GM08714 (cell line): ENCODE measurements around the gene GCK.

Experiments used
- H3K4me3 ChIP-seq: fragments of 200-500 bp; sonication (Bioruptor generic); 2 replicates; pipeline ENCODE4 v1.5.1; 2014; ENCODE audit warnings: mild to moderate bottlenecking, low read length, inconsistent platforms
- ZNF274 ChIP-seq: IDR thresholded peaks from 2 replicates; pipeline ENCODE4 v1.6.1; 2012; ENCODE audit warnings: mild to moderate bottlenecking, low read depth, low read length

GCK gene

DNA sequence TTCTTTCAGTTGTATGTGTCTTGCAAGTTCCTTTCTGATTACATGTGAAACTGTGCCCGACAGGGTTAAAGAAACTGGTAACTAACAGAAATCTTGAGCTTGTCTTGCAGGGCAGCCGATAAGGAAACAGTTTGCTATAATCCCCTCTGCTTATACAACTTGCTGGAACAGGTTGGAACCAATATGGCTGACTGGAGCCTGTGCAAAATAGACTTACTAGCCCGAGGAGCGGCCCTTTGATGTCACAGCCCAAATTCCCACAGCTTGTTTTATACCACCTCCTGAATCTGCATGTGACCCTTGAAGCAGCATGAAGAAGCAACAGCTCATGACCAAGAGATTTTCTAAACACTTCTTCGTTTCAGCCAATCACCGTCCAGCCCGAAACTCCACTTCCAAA lies 8.2 kb upstream of the GCK start:
- H3K4me3 ChIP-seq = no peak overlapping the region
- TF ChIP-seq ZNF274 = no peak

- no peak for TF ChIP-seq ZNF274
- no peak overlapping the region for H3K4me3 ChIP-seq
Measured at GRCh38 chr7:44196450-44196872, 7.2 kb upstream of the GCK start.

DNA sequence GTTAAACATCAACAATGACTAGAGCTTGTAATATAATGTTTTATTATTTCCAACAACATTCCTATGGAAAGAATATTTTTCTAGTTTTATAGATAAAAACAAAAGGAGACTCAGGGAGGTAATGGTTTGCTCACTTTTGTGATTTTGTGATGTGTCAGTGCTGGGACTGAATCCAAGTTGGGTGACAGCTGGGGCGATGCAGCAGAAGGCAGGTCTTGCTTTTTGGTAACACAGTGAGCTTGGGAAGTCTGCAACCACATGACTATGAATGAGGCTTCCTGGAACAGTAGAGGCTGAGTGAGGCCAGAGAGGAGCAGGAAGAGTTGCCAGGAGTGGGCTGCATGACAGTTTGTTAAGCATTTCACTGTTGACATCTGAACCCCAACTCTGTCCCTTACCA lies 6.7 kb upstream of the GCK start:
- no peak for TF ChIP-seq ZNF274
- H3K4me3 ChIP-seq = no peak overlapping the region

GRCh38 chr7:44194562-44195145 lies 5.4 kb upstream of the GCK start:
- no peak for TF ChIP-seq ZNF274
- no peak overlapping the region for H3K4me3 ChIP-seq

- no peak overlapping the region for H3K4me3 ChIP-seq
- TF ChIP-seq ZNF274 = no peak
Measured at GRCh38 chr7:44194069-44194468, 4.8 kb upstream of the GCK start.

- H3K4me3 ChIP-seq = no peak overlapping the region
- no peak for TF ChIP-seq ZNF274
Measured at GRCh38 chr7:44193011-44193802, 4.0 kb upstream of the GCK start.

DNA sequence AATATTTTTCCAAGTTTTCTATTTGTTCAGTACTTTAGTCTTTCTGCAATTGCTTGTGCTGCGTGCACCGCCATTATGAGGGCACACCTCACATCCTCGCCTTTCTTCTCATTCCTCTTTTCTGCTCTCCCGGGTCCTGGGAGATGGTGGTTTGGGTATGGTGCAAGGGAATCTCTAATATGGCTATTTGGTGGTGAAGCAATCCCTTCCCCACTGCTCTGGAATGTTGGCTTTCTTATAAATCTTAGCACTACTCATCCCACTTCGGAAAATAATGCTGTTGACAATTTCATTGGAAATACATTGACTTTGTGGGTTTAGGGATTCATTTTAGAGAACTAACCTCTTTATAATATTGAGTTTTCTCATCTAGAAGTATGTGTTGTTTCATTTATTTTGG lies 1.9 kb upstream of the GCK start:
- no peak overlapping the region for H3K4me3 ChIP-seq
- TF ChIP-seq ZNF274 = no peak

DNA sequence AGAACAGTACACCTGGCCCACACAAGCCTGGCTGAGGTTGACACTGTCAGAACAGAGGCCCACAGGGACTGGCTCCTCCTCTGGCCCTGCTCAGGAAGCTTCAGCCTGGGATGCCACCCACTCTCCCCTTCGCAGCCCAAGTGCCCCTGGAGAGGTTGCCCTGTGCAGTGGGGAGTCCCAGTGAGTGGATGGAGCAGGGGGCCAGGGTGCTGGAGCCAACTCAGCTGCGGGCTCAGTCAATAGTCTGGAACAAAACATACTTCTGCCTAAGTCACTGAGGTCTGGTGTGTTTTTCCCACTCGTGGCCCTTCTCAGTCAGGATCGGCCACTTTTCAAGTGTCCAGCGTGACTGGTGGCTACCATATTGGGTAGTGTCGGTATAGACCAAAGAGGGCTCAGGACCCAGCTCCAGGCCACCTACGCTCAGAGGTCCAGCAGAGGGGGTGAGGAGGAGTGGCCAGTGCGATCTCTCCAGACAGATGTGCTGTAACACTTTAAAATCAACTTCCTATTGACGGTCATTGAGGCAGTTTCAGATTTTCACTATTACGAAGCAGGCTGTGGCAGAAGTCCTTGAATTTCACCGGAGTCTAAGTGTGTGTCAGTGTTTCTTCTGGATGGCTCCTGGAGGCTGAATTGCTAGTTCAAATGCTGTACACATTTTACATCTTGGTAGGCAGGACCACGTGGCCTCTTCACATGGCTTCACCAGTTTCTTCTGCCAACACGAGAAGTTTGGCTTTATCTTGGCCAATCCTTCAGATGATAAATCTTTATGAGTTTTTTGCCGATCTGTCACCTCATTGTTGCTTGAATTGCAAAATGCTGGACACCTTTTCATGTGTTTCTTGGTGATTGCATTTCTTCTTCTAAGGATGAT lies 994 bp upstream of the GCK start:
- H3K4me3 ChIP-seq = no peak overlapping the region
- no peak for TF ChIP-seq ZNF274

DNA sequence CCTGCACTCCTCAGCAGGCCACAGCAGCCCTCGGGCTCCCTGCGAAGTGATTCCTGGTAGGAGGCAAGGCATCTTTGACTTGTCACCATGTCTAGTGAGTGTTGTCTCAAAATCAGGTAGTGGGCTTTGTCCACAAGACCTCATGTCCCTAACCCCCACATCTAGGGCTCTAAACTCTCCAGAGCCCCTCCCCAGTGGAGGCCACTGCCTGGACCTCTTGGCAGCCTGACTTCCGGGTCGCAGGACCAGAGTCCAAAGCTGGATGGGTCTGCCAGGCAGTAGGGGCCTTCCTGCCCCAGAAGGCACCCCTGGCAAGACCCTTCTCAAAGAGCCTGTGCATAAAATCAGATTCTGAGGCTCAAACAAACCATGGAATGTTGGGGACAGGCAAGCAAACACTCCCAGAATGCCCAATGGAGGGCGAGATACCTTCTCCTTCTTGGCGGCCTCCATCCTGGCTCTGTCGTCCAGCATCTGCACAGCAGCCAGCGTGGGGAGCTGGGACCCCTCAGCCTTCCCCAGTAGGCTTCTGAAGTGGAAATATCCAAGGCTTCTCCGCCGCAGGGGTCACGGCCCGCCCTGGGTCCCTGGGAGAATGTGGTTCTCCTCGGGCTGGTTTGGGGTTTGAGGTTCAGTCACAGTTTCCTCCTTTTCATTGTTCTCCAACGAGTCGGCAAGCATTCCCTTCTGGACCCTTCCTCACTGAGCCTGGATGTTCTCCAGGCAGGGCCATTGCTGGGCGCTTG lies 586 bp downstream of the GCK start:
- no peak for TF ChIP-seq ZNF274

DNA sequence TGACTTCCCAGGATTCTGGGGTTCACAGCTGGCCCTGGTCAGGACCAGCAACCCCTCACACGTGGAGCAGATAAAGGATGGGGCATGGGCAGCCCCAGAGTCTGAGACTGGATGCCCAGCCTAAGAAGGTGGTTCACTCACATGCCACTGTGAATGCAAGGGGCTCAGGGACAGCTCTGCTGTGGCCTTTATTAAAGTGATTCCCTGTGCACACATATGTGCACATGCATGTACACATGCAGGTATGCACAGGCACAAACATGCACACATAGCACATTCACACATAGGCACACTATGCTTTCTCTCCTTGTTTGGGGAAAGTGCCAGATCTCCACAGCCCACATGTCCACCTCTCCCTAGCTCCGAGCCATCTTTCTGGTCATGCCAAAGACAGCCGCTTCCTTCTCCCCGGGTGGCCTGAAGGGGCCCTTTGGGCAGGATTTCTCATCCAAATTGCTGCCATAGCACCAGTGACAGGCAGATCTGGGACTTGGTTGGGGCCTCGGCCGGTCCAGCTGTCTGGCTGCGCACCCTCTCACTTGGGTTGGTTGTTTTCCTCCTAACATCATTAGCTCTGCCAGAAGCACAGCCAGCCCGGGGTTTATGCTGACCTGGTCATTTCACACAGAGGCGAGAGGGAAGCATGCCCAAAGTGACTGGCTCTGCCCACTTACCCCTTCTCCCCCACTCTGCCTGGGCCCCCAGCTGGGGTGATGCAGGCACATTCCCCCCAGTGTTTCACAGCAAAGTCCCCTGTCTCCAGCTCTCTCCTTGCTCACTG lies 1.4 kb downstream of the GCK start:
- H3K4me3 ChIP-seq = no peak overlapping the region
- TF ChIP-seq ZNF274 = no peak

More for the DNA sequence above, 586 bp downstream of the GCK start:
- H3K4me3 ChIP-seq = no peak overlapping the region

DNA sequence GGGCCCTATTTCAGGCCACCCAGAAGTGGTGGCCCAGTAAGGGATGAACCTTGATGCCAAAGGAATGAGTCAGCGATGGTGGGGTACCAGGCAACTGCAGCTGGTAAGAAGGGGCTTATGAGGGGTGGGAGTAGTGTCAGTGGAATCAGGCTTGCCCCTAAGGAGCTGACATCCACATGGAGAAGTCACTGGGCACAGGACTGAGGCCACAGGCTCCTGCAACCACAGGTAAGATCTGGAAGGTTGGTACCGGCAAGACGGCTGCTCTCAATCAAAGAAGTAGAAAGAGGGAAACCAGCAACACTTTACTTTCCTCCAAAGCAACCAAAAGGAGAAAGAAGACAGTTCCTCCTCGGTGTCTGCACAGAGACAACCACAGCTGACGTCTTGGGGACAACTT lies 2.5 kb downstream of the GCK start:
- H3K4me3 ChIP-seq = no peak overlapping the region
- TF ChIP-seq ZNF274 = no peak

GRCh38 chr7:44185729-44186128 lies 3.5 kb downstream of the GCK start:
- TF ChIP-seq ZNF274 = no peak
- H3K4me3 ChIP-seq = no peak overlapping the region

- TF ChIP-seq ZNF274 = no peak
- no peak overlapping the region for H3K4me3 ChIP-seq
Measured at GRCh38 chr7:44184873-44185446, 4.3 kb downstream of the GCK start.
